AG08395 (cell line): ENCODE measurements around the gene CLCN1.

ENCODE experiments used
- DNase-seq: peaks from one replicate; pipeline ENCODE4 v3.0.0; 2012; ENCODE audit warnings: mixed read lengths, low spot score

The CLCN1 gene

GRCh38 chr7:143397710-143398530 is 82.0 kb downstream of the CLCN1 start:
- no peak for DNase-seq

DNA sequence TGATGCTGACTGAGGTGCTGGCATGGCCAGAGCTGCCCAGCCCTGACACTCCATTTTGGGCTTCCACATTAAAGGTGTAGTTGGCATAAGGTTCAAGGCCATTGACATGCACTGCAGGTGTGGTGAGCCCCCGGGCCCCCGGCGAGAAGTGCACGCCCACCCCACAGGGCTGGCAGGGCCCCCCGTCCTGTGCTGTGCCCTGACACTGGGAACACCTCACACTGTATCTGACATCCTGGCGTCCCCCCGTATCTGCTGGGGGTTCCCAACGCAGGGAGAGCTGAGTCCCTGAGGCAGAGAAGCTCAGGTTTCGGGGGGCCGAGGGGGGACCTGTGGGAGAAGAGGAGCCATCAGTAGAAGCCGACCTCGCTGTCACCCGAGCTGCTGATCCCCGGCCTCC is 82.7 kb downstream of the CLCN1 start:
- DNase-seq: no peak

DNA sequence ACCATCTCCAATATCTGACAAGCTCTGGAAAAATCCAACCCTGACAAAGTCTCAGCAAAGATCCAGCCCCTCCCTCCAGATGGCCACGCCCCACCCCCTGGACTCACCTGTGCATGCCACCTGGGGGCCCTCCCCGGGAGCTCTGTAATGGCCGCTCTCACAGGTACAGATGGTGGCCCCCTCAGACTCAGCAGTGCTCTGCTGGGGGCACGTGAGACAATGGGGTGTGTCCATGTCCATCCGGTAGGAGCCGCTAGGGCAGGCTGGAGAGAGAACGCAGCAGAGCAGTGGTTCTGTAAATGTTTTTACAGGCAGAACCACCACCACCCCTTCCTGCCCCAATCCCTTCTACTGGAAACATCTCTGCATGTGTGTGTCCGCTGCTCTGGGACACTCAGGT is 83.2 kb downstream of the CLCN1 start:
- DNase-seq: no peak

GRCh38 chr7:143399642-143400041 is 83.7 kb downstream of the CLCN1 start:
- no peak for DNase-seq

DNA sequence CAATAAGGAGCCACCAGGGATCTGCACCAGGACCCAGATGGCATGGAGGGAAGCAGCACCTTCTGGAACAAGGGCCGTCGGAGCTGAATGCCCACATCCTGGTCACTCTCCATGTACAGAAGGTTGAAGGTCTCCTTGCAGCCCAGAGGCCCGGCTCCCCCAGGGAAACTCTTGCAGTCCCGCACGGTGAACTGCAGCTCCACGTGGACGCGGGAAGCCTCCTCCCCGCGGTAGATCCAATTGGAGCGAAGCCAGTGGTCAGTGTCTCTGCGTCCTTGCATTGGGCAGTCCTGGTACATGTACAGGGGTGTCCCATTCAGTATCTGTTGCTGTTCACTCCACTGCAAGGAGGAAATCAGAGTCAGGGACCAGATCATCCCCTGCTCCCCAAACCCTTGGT is 85.4 kb downstream of the CLCN1 start:
- DNase-seq: no peak
